Ovary (tissue), 9 donors: ENCODE measurements around the gene LYRM7. TPM values are rescaled to one million over a fixed set of nuclear protein-coding genes. Genes with fewer than 3 reads are reported as not detected.

Experiments used
- DNase-seq, 5 donors: peaks; one replicate each; pipeline ENCODE4 v3.0.0-alpha.2; 2019 to 2020
- H3K27ac ChIP-seq, 2 donors: fragments of 200-600 bp; one replicate each; pipeline versions ENCODE4 v1.5.1 to v1.8.0; 2019 to 2022
- H3K27me3 ChIP-seq: fragments of 200-600 bp; one replicate; pipeline ENCODE4 v1.8.0; 2022
- H3K36me3 ChIP-seq: fragments of 200-600 bp; sonication (generic); one replicate; pipeline ENCODE4 v1.5.1; 2019
- H3K4me1 ChIP-seq: one replicate; pipeline ENCODE4 v1.8.1; 2013; ENCODE audit warnings: mild to moderate bottlenecking, moderate library complexity; ENCODE audit not compliant: insufficient read depth
- H3K4me3 ChIP-seq: fragments of 200-600 bp; sonication (generic); one replicate; pipeline ENCODE4 v1.5.1; 2017
- H3K9me3 ChIP-seq, 2 donors: fragments of 200-600 bp in 1 of 2; sonication (generic) in 1 of 2; one replicate each; pipeline versions ENCODE4 v1.5.1 to v1.8.1; 2013 to 2019; ENCODE audit warnings: mild to moderate bottlenecking in 1 of 2, moderate library complexity in 1 of 2
- EP300 ChIP-seq: sonication (generic); formaldehyde crosslinking; IDR thresholded peaks from one replicate; pipeline ENCODE4 v1.6.1; 2017; ENCODE audit warnings: antibody characterized with exemption
- POLR2A ChIP-seq: fragments of 450-650 bp; IDR thresholded peaks from one replicate; pipeline ENCODE4 v1.6.1; 2017; ENCODE audit warnings: antibody characterized with exemption, mild to moderate bottlenecking, moderate library complexity
- WGBS, 3 donors: extraction: QIAGEN DNeasy Blood & Tissue Kit in 1 of 3; methylation state at CpG; one replicate each; pipeline versions ENCODE4 v1.1.5 to v1.1.7; 2013 to 2017; 5-methylcytosine and 5-hydroxymethylcytosine counted together
- intact Hi-C, 4 donors: fragments of 100-400 bp; cut with DNase I; formaldehyde crosslinking; loops; one replicate each; pipeline versions ENCODE4 v1.11.0 to v1.15.1; 2022 to 2023
- polyA plus RNA-seq, 2 donors: library from polyadenylated mRNA; stranded (reverse); fragments of 200-250 nt in 1 of 2; fragments of 350-450 nt in 1 of 2; fragmentation: Illumina TruSeq in 1 of 2; extraction: RNeasy Lipid Tissue Mini Kit (QIAGEN cat#74804) in 1 of 2; gene quantifications; one replicate each; pipeline ENCODE4 v1.2.3, GENCODE V29; 2013 to 2014
- total RNA-seq, 7 donors: library from RNA; depleted of rRNA in 2 of 7; stranded (reverse); fragments of >200 nt in 2 of 7; fragmentation: NEBNext Ultra II Directional in 3 of 7; extraction: Animal tissue kit (Norgen Biotek cat#: 25700) in 3 of 7; gene quantifications; one replicate each; pipeline versions ENCODE4 v1.1.0 to v1.2.4, GENCODE V29; 2016 to 2023
- TF ChIP-seq, protein P1 (sequence below), 3 donors: fragments of 450-650 bp in 2 of 3; fragments of 200-600 bp in 1 of 3; IDR thresholded peaks; one replicate each; pipeline versions ENCODE4 v1.5.1 to v1.8.0; 2016 to 2022; ENCODE audit warnings: antibody characterized with exemption in 3 of 3, mild to moderate bottlenecking in 1 of 3
- donor health status: DM: no; HTN: no; CAD: no; lungs with moderate emphysema.
- donor health status: DM: no; HTN: no; CAD: no.
- donor health status: Bipolar disorder and iron deficiency.
- donor health status: DM: yes; HTN: yes; CAD: no.
- donor health status: DM: no; HTN: no; CAD: no.
- donor health status: DM: yes; HTN: yes; CAD: no.

The LYRM7 gene
- total and polyA plus RNA-seq, 9 donors, result 3.9 to 17.9 (median 9.0) TPM

DNA sequence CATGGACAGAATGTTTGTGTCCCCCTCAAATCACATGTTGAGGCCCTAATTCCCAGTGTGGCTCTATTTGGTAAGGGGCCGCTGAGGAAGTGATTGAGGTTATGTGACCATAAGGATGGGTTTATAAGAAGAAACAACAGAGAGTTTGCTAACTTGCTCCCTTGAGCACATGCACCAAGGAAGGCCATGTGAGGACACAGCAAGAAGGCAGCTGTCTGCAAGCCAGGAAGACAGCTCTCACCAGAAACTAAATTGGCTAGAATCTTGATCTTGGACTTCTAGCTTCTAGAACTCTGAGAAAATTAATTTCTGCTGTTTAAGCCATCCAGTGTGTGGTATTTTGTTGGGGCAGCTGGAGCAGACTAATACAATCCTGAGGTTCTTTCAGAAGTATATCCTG is 57.9 kb downstream of the LYRM7 start:
- 87 to 93% (median 88%) methylated on average over 1 of the region's 1 CpG for WGBS, 3 donors

DNA sequence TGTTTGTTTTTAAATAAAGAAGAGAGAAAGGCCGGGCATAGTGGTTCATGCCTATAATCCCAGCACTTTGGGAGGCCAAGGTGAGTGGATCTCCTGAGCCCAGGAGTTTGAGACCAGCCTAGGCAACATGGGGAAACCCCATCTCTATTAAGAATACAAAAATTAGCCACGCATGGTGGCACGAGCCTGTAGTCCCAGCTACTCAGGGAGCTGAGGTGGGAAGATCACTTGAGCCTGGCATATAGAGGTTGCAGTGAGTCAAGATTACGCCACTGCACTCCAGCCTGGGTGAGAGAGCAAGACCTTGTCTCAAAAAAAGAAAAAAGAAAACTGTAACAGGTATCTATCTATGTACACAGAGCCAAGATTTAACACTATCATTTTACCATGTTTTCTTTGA is 58.9 kb downstream of the LYRM7 start:
- intact Hi-C loops, result no loop called here

More for the DNA sequence above, 57.9 kb downstream of the LYRM7 start:
- no peaks in the 10 kb centered on the region for H3K9me3 ChIP-seq
- no peaks in the 10 kb centered on the region for H3K36me3 ChIP-seq
- H3K4me1 ChIP-seq, result no peaks in the 10 kb centered on the region
- TF ChIP-seq EP300, result no peak
- H3K27ac ChIP-seq, result no peak overlapping the region
- no peaks in the 10 kb centered on the region for H3K27me3 ChIP-seq
- no peak overlapping the region for H3K4me3 ChIP-seq
- intact Hi-C loops, result no loop called here
- no peak for DNase-seq

DNA sequence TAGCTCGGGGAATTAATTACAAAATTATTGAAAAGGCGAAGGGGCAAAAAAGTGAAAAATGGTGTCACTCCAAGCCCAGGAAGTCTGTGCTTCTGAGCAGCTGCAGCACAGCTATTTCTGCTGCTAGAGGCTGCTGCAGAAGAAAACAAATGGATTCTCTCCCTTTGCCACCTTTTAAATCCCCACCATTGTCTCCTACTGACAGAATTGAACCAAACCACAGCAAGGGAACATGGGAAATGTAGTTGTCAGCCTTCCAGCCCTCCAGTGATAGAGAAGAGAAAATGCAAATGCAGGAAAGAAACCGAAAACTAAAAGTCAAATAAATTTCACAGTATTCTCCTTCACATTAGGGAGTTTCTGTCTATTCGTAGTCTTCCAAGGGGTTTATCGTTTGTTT is 59.7 kb downstream of the LYRM7 start:
- no peak for DNase-seq
- WGBS, 3 donors, result 59 to 74% (median 63%) methylated on average over 5 of the region's 5 CpGs
- Histone ChIP-seq H3K4me1 (no peaks in the 10 kb centered on the region), H3K27me3 (no peaks in the 10 kb centered on the region), H3K36me3 (no peaks in the 10 kb centered on the region), H3K9me3 (no peaks in the 10 kb centered on the region), H3K27ac (no peak overlapping the region), H3K4me3 (no peak overlapping the region)
- TF ChIP-seq EP300 (no peak), POLR2A (no peak)
- TF ChIP-seq, protein P1, sequence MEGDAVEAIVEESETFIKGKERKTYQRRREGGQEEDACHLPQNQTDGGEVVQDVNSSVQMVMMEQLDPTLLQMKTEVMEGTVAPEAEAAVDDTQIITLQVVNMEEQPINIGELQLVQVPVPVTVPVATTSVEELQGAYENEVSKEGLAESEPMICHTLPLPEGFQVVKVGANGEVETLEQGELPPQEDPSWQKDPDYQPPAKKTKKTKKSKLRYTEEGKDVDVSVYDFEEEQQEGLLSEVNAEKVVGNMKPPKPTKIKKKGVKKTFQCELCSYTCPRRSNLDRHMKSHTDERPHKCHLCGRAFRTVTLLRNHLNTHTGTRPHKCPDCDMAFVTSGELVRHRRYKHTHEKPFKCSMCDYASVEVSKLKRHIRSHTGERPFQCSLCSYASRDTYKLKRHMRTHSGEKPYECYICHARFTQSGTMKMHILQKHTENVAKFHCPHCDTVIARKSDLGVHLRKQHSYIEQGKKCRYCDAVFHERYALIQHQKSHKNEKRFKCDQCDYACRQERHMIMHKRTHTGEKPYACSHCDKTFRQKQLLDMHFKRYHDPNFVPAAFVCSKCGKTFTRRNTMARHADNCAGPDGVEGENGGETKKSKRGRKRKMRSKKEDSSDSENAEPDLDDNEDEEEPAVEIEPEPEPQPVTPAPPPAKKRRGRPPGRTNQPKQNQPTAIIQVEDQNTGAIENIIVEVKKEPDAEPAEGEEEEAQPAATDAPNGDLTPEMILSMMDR (IDR thresholded peaks at IDR 0.05), result no peak
- intact Hi-C loops, result no loop called here

More for the DNA sequence above, 58.9 kb downstream of the LYRM7 start:
- 84 to 97% (median 87%) methylated on average over 4 of the region's 4 CpGs for WGBS, 3 donors
- no peaks in the 10 kb centered on the region for H3K36me3 ChIP-seq
- H3K27ac ChIP-seq, result no peak overlapping the region
- no peak overlapping the region for H3K4me3 ChIP-seq
- no peaks in the 10 kb centered on the region for H3K27me3 ChIP-seq
- no peaks in the 10 kb centered on the region for H3K9me3 ChIP-seq
- TF ChIP-seq, protein P1 (IDR thresholded peaks at IDR 0.05), result no peak
- TF ChIP-seq POLR2A (no peak), EP300 (no peak)
- DNase-seq, result no peak
- H3K4me1 ChIP-seq, result no peaks in the 10 kb centered on the region

DNA sequence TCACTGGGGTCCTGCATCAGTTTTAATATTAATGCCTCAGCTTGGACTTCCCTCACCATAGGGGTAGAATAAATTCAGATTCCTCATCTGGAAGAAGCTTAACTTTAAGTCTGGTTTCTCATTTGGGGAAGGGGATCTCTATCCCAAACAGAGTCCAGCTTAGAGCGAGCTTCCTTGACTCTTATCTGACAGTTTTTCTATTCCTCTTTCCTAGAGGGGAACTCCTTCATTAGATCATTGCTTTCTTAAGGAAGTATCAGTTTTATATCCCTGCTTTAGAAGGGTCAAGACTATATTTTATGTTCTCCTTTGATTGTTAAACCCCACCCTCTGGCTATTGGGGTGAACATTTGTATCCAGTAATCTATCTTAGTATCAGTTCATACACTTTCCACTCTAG is 68.9 kb downstream of the LYRM7 start:
- no peak overlapping the region for H3K27ac ChIP-seq
- no peak overlapping the region for H3K4me3 ChIP-seq
- H3K36me3 ChIP-seq, result no peaks in the 10 kb centered on the region
- 82 to 98% (median 85%) methylated on average over 1 of the region's 1 CpG for WGBS, 3 donors
- no peak for TF ChIP-seq EP300
- no peaks in the 10 kb centered on the region for H3K27me3 ChIP-seq
- H3K4me1 ChIP-seq, result no peaks in the 10 kb centered on the region
- no peak for DNase-seq
- H3K9me3 ChIP-seq, result no peaks in the 10 kb centered on the region
- intact Hi-C loops, result no loop called here

DNA sequence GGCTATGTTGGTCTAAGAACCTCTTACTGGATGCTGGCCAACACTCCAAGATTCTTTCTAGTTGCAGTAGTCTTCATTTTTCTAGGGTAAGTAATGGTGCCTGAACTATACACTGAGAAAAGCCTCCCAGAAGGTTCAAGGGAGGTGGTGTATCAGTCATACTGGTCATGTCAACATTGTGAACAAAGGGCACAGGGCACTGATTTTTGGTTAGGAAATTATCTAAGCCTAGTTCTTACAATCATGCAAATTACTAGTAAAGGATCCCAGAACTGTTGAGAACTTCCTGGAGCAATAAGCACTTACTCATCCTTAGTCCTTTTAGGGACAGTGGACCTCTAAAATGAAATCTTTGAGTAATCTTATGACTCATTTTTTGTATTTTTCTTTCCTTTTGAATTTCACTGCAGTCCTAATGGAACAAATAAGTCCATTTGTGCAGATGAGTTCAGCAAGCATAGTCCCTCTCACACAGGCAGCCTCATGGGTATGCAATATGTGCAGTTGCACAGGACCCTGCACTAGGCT is 72.0 kb downstream of the LYRM7 start:
- no peak for DNase-seq
- no peaks in the 10 kb centered on the region for H3K27me3 ChIP-seq
- TF ChIP-seq EP300 (no peak), POLR2A (no peak)
- TF ChIP-seq, protein P1 (IDR thresholded peaks at IDR 0.05), result no peak
- no peaks in the 10 kb centered on the region for H3K36me3 ChIP-seq
- intact Hi-C loops, result no loop called here
- H3K4me1 ChIP-seq, result no peaks in the 10 kb centered on the region
- H3K4me3 ChIP-seq, result no peak overlapping the region
- H3K27ac ChIP-seq, result no peak overlapping the region
- no peaks in the 10 kb centered on the region for H3K9me3 ChIP-seq
